GM23338 (cell line): ENCODE measurements around the gene PLN. TPM values are rescaled to one million over a fixed set of nuclear protein-coding genes. Genes with fewer than 3 reads are reported as not detected.

Experiments
- ATAC-seq: fragments of 200-7000 bp; cut with Tn5 transposase; 3 replicates; pipeline ENCODE4 v1.9.1; 2020
- DNase-seq: peaks from one replicate; pipeline ENCODE4 v3.0.0-alpha.2; 2015; ENCODE audit warnings: low spot score
- H2AFZ ChIP-seq: fragments of 200-600 bp; sonication (generic); 2 replicates; pipeline ENCODE4 v1.8.0; 2016; ENCODE audit warnings: antibody characterized with exemption, mild to moderate bottlenecking, moderate library complexity
- H3F3A ChIP-seq: fragments of 200-600 bp; sonication (generic); replicated peaks from 2 replicates; pipeline ENCODE4 v1.8.0; 2017; ENCODE audit warnings: antibody characterized with exemption, mixed run types, low read depth
- H3K27ac ChIP-seq: fragments of 200-600 bp; sonication (generic); 2 replicates; pipeline ENCODE4 v1.6.1; 2016; ENCODE audit warnings: low read depth
- H3K27me3 ChIP-seq: fragments of 200-600 bp; sonication (generic); 2 replicates; pipeline ENCODE4 v1.8.0; 2016; ENCODE audit warnings: mild to moderate bottlenecking, mixed run types, moderate library complexity; ENCODE audit not compliant: insufficient read depth
- H3K36me3 ChIP-seq: fragments of 200-600 bp; sonication (generic); 2 replicates; pipeline ENCODE4 v1.8.0; 2016; ENCODE audit warnings: mild to moderate bottlenecking; ENCODE audit not compliant: insufficient read depth
- H3K4me1 ChIP-seq: fragments of 200-600 bp; sonication (generic); 2 replicates; pipeline ENCODE4 v1.8.0; 2016; ENCODE audit warnings: mild to moderate bottlenecking, moderate library complexity; ENCODE audit not compliant: insufficient read depth
- H3K4me2 ChIP-seq: fragments of 200-600 bp; sonication (generic); 2 replicates; pipeline ENCODE4 v1.7.1; 2017; ENCODE audit warnings: mixed run types
- H3K4me3 ChIP-seq: fragments of 200-600 bp; sonication (generic); 2 replicates; pipeline ENCODE4 v1.6.1; 2016; ENCODE audit warnings: mixed run types
- H3K79me2 ChIP-seq: fragments of 200-600 bp; sonication (generic); replicated peaks from 2 replicates; pipeline ENCODE4 v1.8.0; 2017; ENCODE audit warnings: mild to moderate bottlenecking; ENCODE audit not compliant: insufficient read depth
- H3K9me2 ChIP-seq: fragments of 200-600 bp; sonication (generic); 2 replicates; pipeline ENCODE4 v1.8.0; 2017; ENCODE audit not compliant: insufficient read depth
- H4K20me1 ChIP-seq: fragments of 200-600 bp; sonication (generic); replicated peaks from 2 replicates; pipeline ENCODE4 v1.8.0; 2017; ENCODE audit warnings: mild to moderate bottlenecking; ENCODE audit not compliant: insufficient read depth
- H3K27ac Mint-ChIP-seq: 2 replicates; pipeline ENCODE4 v1.8.0; 2020; ENCODE audit warnings: inconsistent platforms, mild to moderate bottlenecking, moderate library complexity, mixed read lengths
- H3K27me3 Mint-ChIP-seq: 3 replicates; pipeline ENCODE4 v1.8.0; 2022; ENCODE audit warnings: low read depth, mild to moderate bottlenecking, moderate library complexity, mixed read lengths, inconsistent platforms; ENCODE audit not compliant: insufficient read depth, poor library complexity
- H3K36me3 Mint-ChIP-seq: 3 replicates; pipeline ENCODE4 v1.8.0; 2021; ENCODE audit warnings: low read depth, mild to moderate bottlenecking, inconsistent platforms, moderate library complexity, mixed read lengths
- H3K4me1 Mint-ChIP-seq: 3 replicates; pipeline ENCODE4 v1.8.0; 2020; ENCODE audit warnings: mild to moderate bottlenecking, inconsistent platforms, mixed read lengths
- H3K4me3 Mint-ChIP-seq: 3 replicates; pipeline ENCODE4 v1.8.0; 2021; ENCODE audit warnings: moderate library complexity, mild to moderate bottlenecking, inconsistent platforms, mixed read lengths
- H3K9me3 Mint-ChIP-seq: 3 replicates; pipeline ENCODE4 v1.8.0; 2020; ENCODE audit warnings: moderate library complexity, mild to moderate bottlenecking, inconsistent platforms, mixed read lengths
- CREB1 ChIP-seq: fragments of 250-450 bp; sonication (Bioruptor Pico); IDR thresholded peaks from 2 replicates; pipeline ENCODE4 v1.5.0; 2020; ENCODE audit warnings: low read depth, mild to moderate bottlenecking, moderate library complexity
- CTCF ChIP-seq, 2 experiments: fragments of 200-600 bp in 1 of 2; sonication (generic) in 1 of 2; conservative IDR thresholded peaks; 2 replicates each; pipeline versions ENCODE4 v1.5.1 to v1.6.1; 2016 to 2017; ENCODE audit warnings: antibody characterized with exemption in 2 of 2, low read depth in 2 of 2, mild to moderate bottlenecking in 2 of 2, moderate library complexity in 1 of 2
- EZH2 ChIP-seq: fragments of 200-600 bp; sonication (generic); IDR thresholded peaks from one replicate; pipeline ENCODE4 v1.8.0; 2017; ENCODE audit warnings: antibody characterized with exemption, mild to moderate bottlenecking, low read depth; ENCODE audit not compliant: unreplicated experiment
- POLR2AphosphoS5 ChIP-seq: IDR thresholded peaks from 2 replicates; pipeline ENCODE4 v1.6.1; 2016; ENCODE audit warnings: antibody characterized with exemption, low read depth
- ZNF114 ChIP-seq: fragments of 250-450 bp; sonication (Bioruptor Pico); IDR thresholded peaks from 2 replicates; pipeline ENCODE4 v1.5.0; 2020; ENCODE audit warnings: mild to moderate bottlenecking, moderate library complexity
- ZNF331 ChIP-seq: fragments of 250-450 bp; sonication (Bioruptor Pico); IDR thresholded peaks from 2 replicates; pipeline ENCODE4 v1.5.0; 2020; ENCODE audit warnings: low read depth, mild to moderate bottlenecking, moderate library complexity
- polyA plus RNA-seq: library from polyadenylated mRNA; unstranded; fragments of >200 nt; fragmentation: Nextera tagmentation; extraction: Ambion mirVana; gene quantifications from 2 replicates; pipeline ENCODE4 v1.2.1, GENCODE V29; 2016
- total RNA-seq: library from RNA; depleted of rRNA; stranded (reverse); fragments of >200 nt; shearing (Covaris generic); gene quantifications from 2 replicates; pipeline ENCODE4 v1.2.3, GENCODE V29; 2014
- TF ChIP-seq, protein P1 (sequence below): IDR thresholded peaks from 2 replicates; pipeline ENCODE4 v1.6.1; 2016; ENCODE audit warnings: antibody characterized with exemption

PLN gene
- total and polyA plus RNA-seq, 2 experiments from 2014 or later = 0.10 TPM; not detected in 1

DNA sequence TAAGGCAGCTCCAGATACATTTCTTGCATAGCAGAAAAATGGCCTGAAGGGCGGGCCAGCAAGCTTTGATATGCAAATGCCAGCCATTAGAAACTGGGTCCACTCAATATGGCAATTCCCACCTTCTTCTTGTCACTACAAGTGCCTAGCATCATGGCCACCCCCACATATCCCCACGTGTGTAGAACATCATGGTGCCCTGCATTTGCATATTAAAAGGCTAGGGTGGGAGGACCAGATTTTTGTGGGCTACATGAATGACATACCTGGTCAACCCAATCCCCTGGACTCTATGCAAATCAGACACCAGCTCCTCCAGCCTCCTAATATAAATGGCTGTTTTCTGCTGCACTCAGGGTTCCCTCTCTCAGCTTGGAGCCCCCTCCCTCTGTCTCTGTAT lies 31.7 kb downstream of the PLN start:
- H3K9me3 Mint-ChIP-seq = peaks cover 60% of the 10 kb centered on the region
- no peak for DNase-seq
- H3K36me3 Mint-ChIP-seq = peaks cover 59% of the 10 kb centered on the region
- no peak overlapping the region for H3K27ac Mint-ChIP-seq
- Histone ChIP-seq H3K27me3 (no peaks in the 10 kb centered on the region), H3K36me3 (peaks cover 27% of the 10 kb centered on the region), H3K9me2 (no peaks in the 10 kb centered on the region), H4K20me1 (0 out of 2 replicates have a peak, but pooled peaks cover 4% of the 10 kb centered on the region), H2AFZ (no peak overlapping the region), H3K4me3 (no peak overlapping the region), H3K27ac (no peak overlapping the region), H3F3A (no peaks in the 10 kb centered on the region), H3K79me2 (no peaks in the 10 kb centered on the region), H3K4me2 (no peak overlapping the region), H3K4me1 (no peaks in the 10 kb centered on the region)
- no peak for ATAC-seq
- peaks cover 6% of the 10 kb centered on the region; the same call in 2 of the 3 replicates for H3K4me1 Mint-ChIP-seq
- H3K4me3 Mint-ChIP-seq = no peak overlapping the region
- TF ChIP-seq EZH2 (no peak), ZNF331 (CRISPR knock-in tag) (no peak)
- H3K27me3 Mint-ChIP-seq = peaks cover 1% of the 10 kb centered on the region

DNA sequence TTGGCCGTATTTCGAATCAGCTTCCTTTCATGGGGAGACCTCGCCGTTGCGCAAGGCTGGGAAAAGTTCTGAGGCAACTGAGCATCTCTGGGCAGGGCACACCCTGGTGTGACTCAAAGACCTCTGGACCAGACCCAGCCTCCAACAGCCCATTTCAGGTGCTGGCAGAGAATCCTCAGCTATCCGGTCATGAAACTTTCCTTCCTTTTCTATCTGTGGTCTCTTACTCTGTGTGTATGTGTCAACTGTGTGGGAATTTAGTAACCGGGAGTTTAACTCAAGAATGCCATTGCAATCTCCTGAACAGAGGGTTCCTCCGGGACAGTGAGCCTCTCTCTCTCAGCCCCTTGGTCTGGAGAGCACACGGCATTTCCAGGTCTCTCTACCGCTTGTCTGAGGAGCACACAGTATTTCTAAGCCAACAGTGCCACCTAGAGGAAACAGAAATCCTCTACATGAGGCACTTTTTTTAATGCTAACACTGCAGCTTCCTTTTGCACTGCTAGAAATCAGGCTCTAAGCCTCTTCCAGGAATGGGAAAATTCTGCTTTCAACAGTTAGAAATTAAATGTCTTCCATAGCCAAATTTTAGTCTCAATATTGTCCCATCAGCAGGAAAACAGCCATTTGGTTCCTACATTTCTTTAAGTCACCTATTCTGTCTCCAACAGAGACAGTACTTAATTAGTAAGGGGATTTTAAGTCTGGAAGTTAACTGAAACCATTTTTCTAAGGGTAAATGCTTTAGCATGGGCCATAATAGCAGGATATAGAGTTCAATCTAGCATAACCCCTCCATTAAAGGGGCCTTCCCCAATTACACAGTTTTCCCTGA lies 32.7 kb downstream of the PLN start:
- no peak overlapping the region for H3K4me3 Mint-ChIP-seq
- Histone ChIP-seq H3F3A (no peaks in the 10 kb centered on the region), H3K4me2 (no peak overlapping the region), H3K36me3 (peaks cover 20% of the 10 kb centered on the region), H3K4me3 (no peak overlapping the region), H3K9me2 (no peaks in the 10 kb centered on the region), H4K20me1 (0 out of 2 replicates have a peak, but pooled peaks cover 4% of the 10 kb centered on the region), H3K27ac (no peak overlapping the region), H3K79me2 (no peaks in the 10 kb centered on the region), H2AFZ (no peak overlapping the region), H3K27me3 (no peaks in the 10 kb centered on the region), H3K4me1 (no peaks in the 10 kb centered on the region)
- TF ChIP-seq CTCF (conservative IDR thresholded peaks at IDR 0.05; ENCODE audit: low read depth in 2 of 2) = peak; percentile 84 to 86
- TF ChIP-seq, protein P1, sequence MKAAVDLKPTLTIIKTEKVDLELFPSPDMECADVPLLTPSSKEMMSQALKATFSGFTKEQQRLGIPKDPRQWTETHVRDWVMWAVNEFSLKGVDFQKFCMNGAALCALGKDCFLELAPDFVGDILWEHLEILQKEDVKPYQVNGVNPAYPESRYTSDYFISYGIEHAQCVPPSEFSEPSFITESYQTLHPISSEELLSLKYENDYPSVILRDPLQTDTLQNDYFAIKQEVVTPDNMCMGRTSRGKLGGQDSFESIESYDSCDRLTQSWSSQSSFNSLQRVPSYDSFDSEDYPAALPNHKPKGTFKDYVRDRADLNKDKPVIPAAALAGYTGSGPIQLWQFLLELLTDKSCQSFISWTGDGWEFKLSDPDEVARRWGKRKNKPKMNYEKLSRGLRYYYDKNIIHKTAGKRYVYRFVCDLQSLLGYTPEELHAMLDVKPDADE = no peak
- DNase-seq (peak; percentile 88), ATAC-seq (peak; percentile 99)
- H3K36me3 Mint-ChIP-seq = peaks cover 49% of the 10 kb centered on the region
- no peak overlapping the region for H3K27ac Mint-ChIP-seq
- H3K4me1 Mint-ChIP-seq = peaks cover 6% of the 10 kb centered on the region; the same call in 2 of the 3 replicates
- peaks cover 50% of the 10 kb centered on the region for H3K9me3 Mint-ChIP-seq
- no peaks in the 10 kb centered on the region for H3K27me3 Mint-ChIP-seq

DNA sequence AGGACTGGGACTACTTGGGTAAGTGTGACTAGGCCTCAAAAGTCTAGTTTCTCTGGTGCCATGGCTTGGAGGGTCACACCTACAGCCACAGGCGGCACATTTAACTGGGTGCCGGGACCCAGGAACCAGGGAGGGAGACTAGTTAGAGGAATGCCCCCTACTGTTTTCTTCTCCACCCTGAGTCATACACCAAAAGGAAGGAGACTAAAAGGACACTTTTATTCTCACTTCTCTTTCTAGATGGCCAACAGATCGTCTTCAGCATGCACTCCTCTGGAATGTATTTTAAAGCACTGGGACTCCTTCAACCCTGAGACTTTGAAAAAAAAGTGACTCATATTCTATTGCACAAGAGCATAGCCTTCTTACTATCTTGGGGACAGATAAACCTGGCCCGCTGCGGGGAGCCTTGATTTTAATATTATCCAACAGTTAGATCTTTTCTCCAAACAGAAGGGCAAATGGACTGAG lies 33.4 kb downstream of the PLN start:
- no peaks in the 10 kb centered on the region for H3K9me2 ChIP-seq
- Mint-ChIP-seq H3K36me3 (peaks cover 42% of the 10 kb centered on the region), H3K27ac (no peak overlapping the region), H3K4me1 (peaks cover 6% of the 10 kb centered on the region; the same call in 2 of the 3 replicates), H3K27me3 (no peaks in the 10 kb centered on the region), H3K9me3 (peaks cover 43% of the 10 kb centered on the region), H3K4me3 (no peak overlapping the region)
- DNase-seq = no peak
- H3K4me1 ChIP-seq = no peaks in the 10 kb centered on the region
- no peaks in the 10 kb centered on the region for H3K79me2 ChIP-seq
- H3K27ac ChIP-seq = no peak overlapping the region
- no peak overlapping the region for H2AFZ ChIP-seq
- ATAC-seq = peak; percentile 24; the same call in 1 of the 3 replicates
- TF ChIP-seq CTCF (conservative IDR thresholded peaks at IDR 0.05; ENCODE audit: low read depth in 2 of 2) (no peak), POLR2AphosphoS5 (no peak), CREB1 (CRISPR knock-in tag) (no peak), ZNF114 (CRISPR knock-in tag) (no peak)
- no peaks in the 10 kb centered on the region for H3K27me3 ChIP-seq
- H3F3A ChIP-seq = no peaks in the 10 kb centered on the region
- no peak overlapping the region for H3K4me2 ChIP-seq
- H3K36me3 ChIP-seq = peaks cover 20% of the 10 kb centered on the region
- 0 out of 2 replicates have a peak, but pooled peaks cover 4% of the 10 kb centered on the region for H4K20me1 ChIP-seq
- no peak overlapping the region for H3K4me3 ChIP-seq
